HepG2 (cell line): ENCODE measurements around the gene SRSF6. TPM values are rescaled to one million over a fixed set of nuclear protein-coding genes. Genes with fewer than 3 reads are reported as not detected.

Source experiments
- AGO1 ChIP-seq: fragments of 200-400 bp; formaldehyde crosslinking; IDR thresholded peaks from 2 replicates; pipeline ENCODE4 v1.6.1; 2017; ENCODE audit warnings: mild to moderate bottlenecking, low read depth, low read length, moderate library complexity; ENCODE audit not compliant: poor library complexity, severe bottlenecking
- IRF2 ChIP-seq: IDR thresholded peaks from 2 replicates; pipeline ENCODE4 v1.6.1; 2018; ENCODE audit warnings: missing genetic modification reagents, missing compliant biosample characterization
- MAFF ChIP-seq: IDR thresholded peaks from 2 replicates; pipeline ENCODE4 v1.6.1; 2011; ENCODE audit warnings: low read depth, low read length, improper control_type of control experiment
- NCOR1 ChIP-seq: fragments of 200-600 bp; sonication (generic); IDR thresholded peaks from 2 replicates; pipeline ENCODE4 v1.7.0; 2017; ENCODE audit warnings: antibody characterized with exemption, low read length, borderline replicate concordance
- PHF8 ChIP-seq: sonication (generic); formaldehyde crosslinking; IDR thresholded peaks from 2 replicates; pipeline ENCODE4 v1.5.0; 2020; ENCODE audit warnings: missing genetic modification reagents
- PITX1 ChIP-seq: sonication (generic); formaldehyde crosslinking; IDR thresholded peaks from 2 replicates; pipeline ENCODE4 v1.5.1; 2020; ENCODE audit warnings: mild to moderate bottlenecking, missing genetic modification reagents
- RAD21 ChIP-seq: fragments of 450-650 bp; formaldehyde crosslinking; IDR thresholded peaks from 2 replicates; pipeline ENCODE4 v1.5.0; 2020; ENCODE audit warnings: mild to moderate bottlenecking
- RARG ChIP-seq: sonication (generic); formaldehyde crosslinking; IDR thresholded peaks from 2 replicates; pipeline ENCODE4 v1.4.0; 2020; ENCODE audit warnings: low read depth, mild to moderate bottlenecking, missing genetic modification reagents
- RBFOX2 ChIP-seq: fragments of 200-400 bp; formaldehyde crosslinking; IDR thresholded peaks from 2 replicates; pipeline ENCODE4 v1.6.1; 2017; ENCODE audit warnings: low read depth, mild to moderate bottlenecking, low read length
- RELA ChIP-seq: sonication (generic); formaldehyde crosslinking; IDR thresholded peaks from 2 replicates; pipeline ENCODE4 v1.4.0; 2020; ENCODE audit warnings: missing genetic modification reagents
- SMYD3 ChIP-seq: sonication (generic); formaldehyde crosslinking; IDR thresholded peaks from 2 replicates; pipeline ENCODE4 v1.8.1; 2023; ENCODE audit warnings: mild to moderate bottlenecking, missing genetic modification reagents
- ZBTB1 ChIP-seq: sonication (generic); formaldehyde crosslinking; IDR thresholded peaks from 2 replicates; pipeline ENCODE4 v1.4.0; 2020; ENCODE audit warnings: missing genetic modification reagents, borderline replicate concordance
- ZNF34 ChIP-seq: sonication (generic); formaldehyde crosslinking; IDR thresholded peaks from 2 replicates; pipeline ENCODE4 v1.4.0; 2020; ENCODE audit warnings: mild to moderate bottlenecking, missing genetic modification reagents, borderline replicate concordance
- ZNF496 ChIP-seq: sonication (generic); formaldehyde crosslinking; IDR thresholded peaks from 2 replicates; pipeline ENCODE4 v1.8.1; 2023; ENCODE audit warnings: mild to moderate bottlenecking, moderate library complexity, missing genetic modification reagents; ENCODE audit not compliant: insufficient replicate concordance
- ZNF550 ChIP-seq: sonication (generic); formaldehyde crosslinking; IDR thresholded peaks from 2 replicates; pipeline ENCODE4 v1.4.0; 2020; ENCODE audit warnings: mild to moderate bottlenecking, missing genetic modification reagents, borderline replicate concordance
- ZNF598 ChIP-seq: sonication (generic); formaldehyde crosslinking; IDR thresholded peaks from 2 replicates; pipeline ENCODE4 v1.5.1; 2020; ENCODE audit warnings: mild to moderate bottlenecking, missing genetic modification reagents, borderline replicate concordance
- polyA plus RNA-seq, 8 experiments: library from polyadenylated mRNA; depleted of rRNA in 3 of 8; stranded (reverse) in 7 of 8; unstranded in 1 of 8; fragments of >200 nt; fragmentation: Illumina TruSeq in 4 of 8; extraction: Trizol in 4 of 8; gene quantifications; 2 replicates each; pipeline versions ENCODE4 v1.2.1 to v1.2.3, GENCODE V29; 2011 to 2016; ENCODE audit warnings: low read depth in 4 of 8, missing spikeins in 1 of 8, mixed read lengths in 1 of 8; ENCODE audit not compliant: insufficient read depth in 1 of 8
- total RNA-seq, 5 experiments: library from RNA; depleted of rRNA; stranded (reverse); fragments of >200 nt; fragmentation: Illumina TruSeq; extraction: Trizol; gene quantifications; 2 replicates each; pipeline ENCODE4 v1.2.3, GENCODE V29; 2016; ENCODE audit warnings: low read depth in 1 of 5
- TF ChIP-seq, protein P1 (sequence below): sonication (generic); formaldehyde crosslinking; IDR thresholded peaks from 2 replicates; pipeline ENCODE4 v1.4.0; 2020; ENCODE audit warnings: missing genetic modification reagents
- TF ChIP-seq, protein P2 (sequence below): sonication (generic); formaldehyde crosslinking; IDR thresholded peaks from 2 replicates; pipeline ENCODE4 v1.5.0; 2020; ENCODE audit warnings: missing genetic modification reagents
- TF ChIP-seq, protein P3 (sequence below): sonication (generic); formaldehyde crosslinking; IDR thresholded peaks from 2 replicates; pipeline ENCODE4 v1.5.1; 2020; ENCODE audit warnings: missing genetic modification reagents, mild to moderate bottlenecking, borderline replicate concordance
- TF ChIP-seq, protein P4 (sequence below): IDR thresholded peaks from 2 replicates; pipeline ENCODE4 v1.6.1; 2018; ENCODE audit warnings: missing genetic modification reagents
- TF ChIP-seq, protein P5 (sequence below): sonication (generic); formaldehyde crosslinking; IDR thresholded peaks from 2 replicates; pipeline ENCODE4 v1.4.0; 2020; ENCODE audit warnings: missing genetic modification reagents

Gene SRSF6
- total and polyA plus RNA-seq, 2 of the 13 experiments (the other 11 are each of a cell fraction or from before 2014, with no cell fraction given): 156 to 194 TPM

DNA sequence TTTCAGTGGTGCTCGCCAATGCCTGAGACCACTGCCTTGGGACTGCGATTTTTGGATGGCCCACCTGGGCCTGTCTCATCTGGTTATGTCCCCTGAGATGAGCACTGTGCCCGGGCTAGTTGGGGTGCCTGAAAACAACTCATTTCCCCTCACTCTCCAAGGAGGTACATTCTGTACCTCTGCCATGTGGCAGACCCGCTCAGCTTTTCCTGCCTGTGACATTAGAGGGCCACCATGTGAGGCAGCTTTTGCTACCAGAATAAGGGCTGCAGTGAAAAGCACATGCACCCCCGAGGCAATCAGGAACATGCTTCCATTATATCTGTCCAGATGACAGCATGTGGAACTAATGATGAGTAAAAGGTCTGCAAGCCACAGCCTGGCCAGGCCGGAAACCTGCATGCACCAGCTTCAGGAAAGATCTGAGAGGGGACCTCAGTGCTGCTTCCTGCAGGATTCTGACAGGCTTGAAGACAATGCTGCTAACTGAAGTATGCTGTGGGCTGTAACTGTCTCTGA, 11.3 kb upstream of the SRSF6 start (continued):
- TF ChIP-seq ZNF598 (no peak), MAFF (no peak), AGO1 (no peak), RARG (CRISPR knock-in tag) (no peak), IRF2 (CRISPR knock-in tag) (no peak), RELA (CRISPR knock-in tag) (no peak), RAD21 (CRISPR knock-in tag) (no peak), SMYD3 (CRISPR knock-in tag) (no peak), ZNF496 (no peak), PITX1 (no peak), ZBTB1 (CRISPR knock-in tag) (no peak), NCOR1 (no peak), ZNF34 (CRISPR knock-in tag) (no peak), RBFOX2 (no peak), ZNF550 (CRISPR knock-in tag) (no peak), PHF8 (CRISPR knock-in tag) (no peak)
- TF ChIP-seq, protein P1, sequence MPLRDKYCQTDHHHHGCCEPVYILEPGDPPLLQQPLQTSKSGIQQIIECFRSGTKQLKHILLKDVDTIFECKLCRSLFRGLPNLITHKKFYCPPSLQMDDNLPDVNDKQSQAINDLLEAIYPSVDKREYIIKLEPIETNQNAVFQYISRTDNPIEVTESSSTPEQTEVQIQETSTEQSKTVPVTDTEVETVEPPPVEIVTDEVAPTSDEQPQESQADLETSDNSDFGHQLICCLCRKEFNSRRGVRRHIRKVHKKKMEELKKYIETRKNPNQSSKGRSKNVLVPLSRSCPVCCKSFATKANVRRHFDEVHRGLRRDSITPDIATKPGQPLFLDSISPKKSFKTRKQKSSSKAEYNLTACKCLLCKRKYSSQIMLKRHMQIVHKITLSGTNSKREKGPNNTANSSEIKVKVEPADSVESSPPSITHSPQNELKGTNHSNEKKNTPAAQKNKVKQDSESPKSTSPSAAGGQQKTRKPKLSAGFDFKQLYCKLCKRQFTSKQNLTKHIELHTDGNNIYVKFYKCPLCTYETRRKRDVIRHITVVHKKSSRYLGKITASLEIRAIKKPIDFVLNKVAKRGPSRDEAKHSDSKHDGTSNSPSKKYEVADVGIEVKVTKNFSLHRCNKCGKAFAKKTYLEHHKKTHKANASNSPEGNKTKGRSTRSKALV (CRISPR knock-in tag): no peak
- TF ChIP-seq, protein P2, sequence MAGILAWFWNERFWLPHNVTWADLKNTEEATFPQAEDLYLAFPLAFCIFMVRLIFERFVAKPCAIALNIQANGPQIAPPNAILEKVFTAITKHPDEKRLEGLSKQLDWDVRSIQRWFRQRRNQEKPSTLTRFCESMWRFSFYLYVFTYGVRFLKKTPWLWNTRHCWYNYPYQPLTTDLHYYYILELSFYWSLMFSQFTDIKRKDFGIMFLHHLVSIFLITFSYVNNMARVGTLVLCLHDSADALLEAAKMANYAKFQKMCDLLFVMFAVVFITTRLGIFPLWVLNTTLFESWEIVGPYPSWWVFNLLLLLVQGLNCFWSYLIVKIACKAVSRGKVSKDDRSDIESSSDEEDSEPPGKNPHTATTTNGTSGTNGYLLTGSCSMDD (CRISPR knock-in tag): no peak
- TF ChIP-seq, protein P3, sequence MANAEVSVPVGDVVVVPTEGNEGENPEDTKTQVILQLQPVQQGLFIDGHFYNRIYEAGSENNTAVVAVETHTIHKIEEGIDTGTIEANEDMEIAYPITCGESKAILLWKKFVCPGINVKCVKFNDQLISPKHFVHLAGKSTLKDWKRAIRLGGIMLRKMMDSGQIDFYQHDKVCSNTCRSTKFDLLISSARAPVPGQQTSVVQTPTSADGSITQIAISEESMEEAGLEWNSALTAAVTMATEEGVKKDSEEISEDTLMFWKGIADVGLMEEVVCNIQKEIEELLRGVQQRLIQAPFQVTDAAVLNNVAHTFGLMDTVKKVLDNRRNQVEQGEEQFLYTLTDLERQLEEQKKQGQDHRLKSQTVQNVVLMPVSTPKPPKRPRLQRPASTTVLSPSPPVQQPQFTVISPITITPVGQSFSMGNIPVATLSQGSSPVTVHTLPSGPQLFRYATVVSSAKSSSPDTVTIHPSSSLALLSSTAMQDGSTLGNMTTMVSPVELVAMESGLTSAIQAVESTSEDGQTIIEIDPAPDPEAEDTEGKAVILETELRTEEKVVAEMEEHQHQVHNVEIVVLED (CRISPR knock-in tag): no peak
- TF ChIP-seq, protein P4, sequence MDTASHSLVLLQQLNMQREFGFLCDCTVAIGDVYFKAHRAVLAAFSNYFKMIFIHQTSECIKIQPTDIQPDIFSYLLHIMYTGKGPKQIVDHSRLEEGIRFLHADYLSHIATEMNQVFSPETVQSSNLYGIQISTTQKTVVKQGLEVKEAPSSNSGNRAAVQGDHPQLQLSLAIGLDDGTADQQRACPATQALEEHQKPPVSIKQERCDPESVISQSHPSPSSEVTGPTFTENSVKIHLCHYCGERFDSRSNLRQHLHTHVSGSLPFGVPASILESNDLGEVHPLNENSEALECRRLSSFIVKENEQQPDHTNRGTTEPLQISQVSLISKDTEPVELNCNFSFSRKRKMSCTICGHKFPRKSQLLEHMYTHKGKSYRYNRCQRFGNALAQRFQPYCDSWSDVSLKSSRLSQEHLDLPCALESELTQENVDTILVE (CRISPR knock-in tag): no peak
- TF ChIP-seq, protein P5, sequence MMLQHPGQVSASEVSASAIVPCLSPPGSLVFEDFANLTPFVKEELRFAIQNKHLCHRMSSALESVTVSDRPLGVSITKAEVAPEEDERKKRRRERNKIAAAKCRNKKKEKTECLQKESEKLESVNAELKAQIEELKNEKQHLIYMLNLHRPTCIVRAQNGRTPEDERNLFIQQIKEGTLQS (CRISPR knock-in tag): no peak
